ENCODE data around the gene ARF4.

ARF4 gene

GRCh38 chr3:57598765-57599360 is 1.7 kb upstream of the ARF4 start:
- peak overlapping the region; percentile 85 for H3K27ac ChIP-seq (ENCODE audit: low read depth, low read length, poor library complexity, severe bottlenecking)
- H3K79me2 ChIP-seq (ENCODE audit: insufficient read depth, low read length), result peaks cover 39% of the 10 kb centered on the region
- H3K9me3 ChIP-seq (ENCODE audit: low read length), result no peaks in the 10 kb centered on the region
- no peaks in the 10 kb centered on the region for H3K27me3 ChIP-seq (ENCODE audit: insufficient read depth, low read length)
- H2AFZ ChIP-seq (ENCODE audit: low read length), result no peak overlapping the region
- H3K4me1 ChIP-seq (ENCODE audit: insufficient read depth, low read length, severe bottlenecking), result peaks cover 28% of the 10 kb centered on the region
- peak overlapping the region; percentile 67 for H3K4me3 ChIP-seq (ENCODE audit: low read depth, low read length, poor library complexity, severe bottlenecking)
- H3K36me3 ChIP-seq (ENCODE audit: insufficient read depth, low read length), result no peaks in the 10 kb centered on the region
- no peaks in the 10 kb centered on the region for H4K20me1 ChIP-seq (ENCODE audit: insufficient read depth, low read length)
- peak overlapping the region; percentile 98 for H3K4me2 ChIP-seq (ENCODE audit: low read length)
- no peaks in the 10 kb centered on the region for H3F3A ChIP-seq (ENCODE audit: insufficient read depth, low read length)
- no peak for TF ChIP-seq EZH2 (IDR thresholded peaks at IDR 0.05; ENCODE audit: borderline replicate concordance, low read length)
- H3K9me2 ChIP-seq (ENCODE audit: low read depth, low read length), result no peaks in the 10 kb centered on the region
- peak overlapping the region; percentile 89 for H3K9ac ChIP-seq (ENCODE audit: low read length)

DNA sequence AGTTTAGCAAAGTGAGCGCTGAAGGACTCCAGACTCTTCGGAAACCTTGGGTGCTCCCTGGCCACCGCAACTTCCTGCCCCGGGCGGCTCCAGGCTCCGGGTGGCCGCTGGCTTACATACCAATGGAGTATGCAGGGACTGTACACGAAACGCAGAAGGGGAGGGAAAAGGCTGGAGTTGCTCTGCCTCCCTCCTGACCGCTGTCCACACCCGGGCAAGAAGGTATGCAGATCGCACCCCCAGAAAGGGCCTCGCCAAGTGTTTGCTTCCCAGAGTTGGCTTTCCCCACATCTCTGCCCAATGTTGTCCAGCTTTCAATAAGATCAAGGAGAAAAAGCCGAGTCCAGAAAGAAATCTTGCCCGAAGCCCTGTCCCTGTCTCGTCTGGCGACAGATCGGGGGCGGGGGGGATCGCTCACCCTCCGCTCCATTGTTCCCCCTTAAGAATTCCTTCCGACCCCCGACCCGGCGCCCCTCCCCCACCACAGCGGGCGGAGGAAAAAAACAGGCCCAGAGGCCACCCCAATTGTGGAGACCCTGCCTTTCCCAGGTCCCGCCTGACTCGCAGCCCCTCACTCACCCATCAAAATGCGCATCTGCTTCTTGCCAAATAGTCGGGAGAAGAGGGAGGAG is 533 bp downstream of the ARF4 start:
- Histone ChIP-seq H3K27ac (ENCODE audit: low read depth, low read length, poor library complexity, severe bottlenecking) (peak overlapping the region; percentile 79), H3K9me3 (ENCODE audit: low read length) (no peaks in the 10 kb centered on the region), H4K20me1 (ENCODE audit: insufficient read depth, low read length) (no peaks in the 10 kb centered on the region; the same call in 1 of the 2 replicates), H3K9me2 (ENCODE audit: low read depth, low read length) (no peaks in the 10 kb centered on the region), H3K79me2 (ENCODE audit: insufficient read depth, low read length) (peaks cover 62% of the 10 kb centered on the region), H3K4me2 (ENCODE audit: low read length) (peak overlapping the region; percentile 92), H3K4me1 (ENCODE audit: insufficient read depth, low read length, severe bottlenecking) (peaks cover 43% of the 10 kb centered on the region), H2AFZ (ENCODE audit: low read length) (no peak overlapping the region), H3K27me3 (ENCODE audit: insufficient read depth, low read length) (no peaks in the 10 kb centered on the region), H3K9ac (ENCODE audit: low read length) (peak overlapping the region; percentile 76), H3F3A (ENCODE audit: insufficient read depth, low read length) (no peaks in the 10 kb centered on the region), H3K4me3 (ENCODE audit: low read depth, low read length, poor library complexity, severe bottlenecking) (peak overlapping the region; percentile 96), H3K36me3 (ENCODE audit: insufficient read depth, low read length) (peaks cover 5% of the 10 kb centered on the region; the same call in 1 of the 2 replicates)
- no peak for TF ChIP-seq EZH2 (IDR thresholded peaks at IDR 0.05; ENCODE audit: borderline replicate concordance, low read length)
- TF ChIP-seq, protein P1, sequence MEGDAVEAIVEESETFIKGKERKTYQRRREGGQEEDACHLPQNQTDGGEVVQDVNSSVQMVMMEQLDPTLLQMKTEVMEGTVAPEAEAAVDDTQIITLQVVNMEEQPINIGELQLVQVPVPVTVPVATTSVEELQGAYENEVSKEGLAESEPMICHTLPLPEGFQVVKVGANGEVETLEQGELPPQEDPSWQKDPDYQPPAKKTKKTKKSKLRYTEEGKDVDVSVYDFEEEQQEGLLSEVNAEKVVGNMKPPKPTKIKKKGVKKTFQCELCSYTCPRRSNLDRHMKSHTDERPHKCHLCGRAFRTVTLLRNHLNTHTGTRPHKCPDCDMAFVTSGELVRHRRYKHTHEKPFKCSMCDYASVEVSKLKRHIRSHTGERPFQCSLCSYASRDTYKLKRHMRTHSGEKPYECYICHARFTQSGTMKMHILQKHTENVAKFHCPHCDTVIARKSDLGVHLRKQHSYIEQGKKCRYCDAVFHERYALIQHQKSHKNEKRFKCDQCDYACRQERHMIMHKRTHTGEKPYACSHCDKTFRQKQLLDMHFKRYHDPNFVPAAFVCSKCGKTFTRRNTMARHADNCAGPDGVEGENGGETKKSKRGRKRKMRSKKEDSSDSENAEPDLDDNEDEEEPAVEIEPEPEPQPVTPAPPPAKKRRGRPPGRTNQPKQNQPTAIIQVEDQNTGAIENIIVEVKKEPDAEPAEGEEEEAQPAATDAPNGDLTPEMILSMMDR (IDR thresholded peaks at IDR 0.05; ENCODE audit: low read length), result no peak

DNA sequence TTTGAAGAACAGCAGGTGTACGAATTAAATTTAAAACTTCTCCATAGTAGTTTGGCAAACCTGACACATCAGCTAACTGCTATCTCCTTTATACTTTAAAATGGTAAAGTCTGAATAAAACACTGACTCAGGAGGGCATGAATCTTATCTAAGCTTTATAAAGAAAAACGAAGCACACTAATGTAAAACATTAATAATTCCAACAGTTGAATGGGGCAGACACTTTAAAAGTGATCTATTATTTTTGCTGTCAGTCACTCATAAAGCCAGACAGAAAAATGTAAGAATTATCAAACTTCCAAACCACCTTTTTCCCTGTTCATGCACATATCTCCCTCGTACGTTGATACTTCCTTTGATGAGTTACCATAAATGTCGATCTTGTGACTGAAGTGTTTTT is 2.6 kb downstream of the ARF4 start:
- no peak for TF ChIP-seq EZH2 (IDR thresholded peaks at IDR 0.05; ENCODE audit: borderline replicate concordance, low read length)
- TF ChIP-seq, protein P1 (IDR thresholded peaks at IDR 0.05; ENCODE audit: low read length), result no peak
- H3K9me3 ChIP-seq (ENCODE audit: low read length), result no peaks in the 10 kb centered on the region
- H3K9ac ChIP-seq (ENCODE audit: low read length), result peak overlapping the region; percentile 76; the same call in 1 of the 2 replicates
- peaks cover 42% of the 10 kb centered on the region for H3K4me1 ChIP-seq (ENCODE audit: insufficient read depth, low read length, severe bottlenecking)
- H3K27me3 ChIP-seq (ENCODE audit: insufficient read depth, low read length), result no peaks in the 10 kb centered on the region
- peak overlapping the region; percentile 96 for H3K4me3 ChIP-seq (ENCODE audit: low read depth, low read length, poor library complexity, severe bottlenecking)
- peaks cover 76% of the 10 kb centered on the region for H3K79me2 ChIP-seq (ENCODE audit: insufficient read depth, low read length)
- H3F3A ChIP-seq (ENCODE audit: insufficient read depth, low read length), result no peaks in the 10 kb centered on the region
- H3K9me2 ChIP-seq (ENCODE audit: low read depth, low read length), result no peaks in the 10 kb centered on the region
- no peaks in the 10 kb centered on the region; the same call in 1 of the 2 replicates for H4K20me1 ChIP-seq (ENCODE audit: insufficient read depth, low read length)
- H3K4me2 ChIP-seq (ENCODE audit: low read length), result peak overlapping the region; percentile 92
- peaks cover 7% of the 10 kb centered on the region; the same call in 1 of the 2 replicates for H3K36me3 ChIP-seq (ENCODE audit: insufficient read depth, low read length)
- no peak overlapping the region for H3K27ac ChIP-seq (ENCODE audit: low read depth, low read length, poor library complexity, severe bottlenecking)
- no peak overlapping the region for H2AFZ ChIP-seq (ENCODE audit: low read length)
